GM19438 (cell line): ENCODE measurements around the gene ENSA.
"Not testable (repeated sequence)": the region's sequence is repeated elsewhere in the genome, so short reads cannot be mapped to it uniquely, and the experiment has no call there.

Experiments
- ATAC-seq: cut with Tn5 transposase; IDR thresholded peaks from one replicate; pipeline ENCODE4 v1.9.1; 2021; ENCODE audit warnings: low read depth; ENCODE audit not compliant: unreplicated experiment

Gene ENSA, protein sequence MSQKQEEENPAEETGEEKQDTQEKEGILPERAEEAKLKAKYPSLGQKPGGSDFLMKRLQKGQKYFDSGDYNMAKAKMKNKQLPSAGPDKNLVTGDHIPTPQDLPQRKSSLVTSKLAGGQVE

DNA sequence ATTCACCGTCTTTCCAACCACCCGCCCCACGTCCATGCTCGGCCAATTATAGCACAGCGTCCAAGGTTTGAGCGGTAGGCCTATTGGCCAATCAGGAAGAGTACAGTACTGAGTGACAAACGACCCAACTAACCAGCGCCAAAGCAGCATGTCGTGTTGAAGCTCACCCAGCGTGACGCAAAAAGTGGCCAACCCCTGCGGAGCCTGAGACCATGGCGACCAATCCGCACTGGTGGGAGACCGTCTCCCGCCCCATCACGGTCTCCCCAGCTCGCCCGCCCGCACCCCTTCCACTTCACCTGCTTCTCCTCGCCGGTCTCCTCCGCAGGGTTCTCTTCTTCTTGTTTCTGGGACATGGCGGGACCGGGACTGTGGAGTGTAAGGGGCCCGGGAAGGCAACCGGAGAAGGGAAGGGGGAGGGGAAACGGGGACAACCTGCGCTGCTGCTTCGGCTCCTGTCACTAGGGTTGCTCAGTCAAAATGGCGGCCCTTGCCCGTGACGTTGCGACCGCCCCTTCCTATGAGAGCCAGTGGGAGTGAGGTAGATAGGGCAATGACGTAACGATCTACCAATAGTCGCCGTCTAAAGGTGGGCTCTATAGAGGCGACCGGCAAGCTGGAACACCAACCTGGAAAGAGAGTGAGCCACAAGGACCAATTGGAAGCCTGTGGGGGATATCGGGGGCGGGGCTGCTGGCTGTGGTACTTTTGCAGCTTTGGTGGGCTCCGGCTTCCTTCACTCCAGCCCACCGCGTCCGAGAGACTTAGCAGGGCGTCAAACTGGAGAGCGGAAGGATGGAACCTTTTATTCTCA is at the start of gene ENSA:
TSS of gene ENSA (minus strand) at position 498 of the 814 bp plus-strand sequence. CDS start at position 356, 142 bp downstream.
- peak; percentile 96 for ATAC-seq

DNA sequence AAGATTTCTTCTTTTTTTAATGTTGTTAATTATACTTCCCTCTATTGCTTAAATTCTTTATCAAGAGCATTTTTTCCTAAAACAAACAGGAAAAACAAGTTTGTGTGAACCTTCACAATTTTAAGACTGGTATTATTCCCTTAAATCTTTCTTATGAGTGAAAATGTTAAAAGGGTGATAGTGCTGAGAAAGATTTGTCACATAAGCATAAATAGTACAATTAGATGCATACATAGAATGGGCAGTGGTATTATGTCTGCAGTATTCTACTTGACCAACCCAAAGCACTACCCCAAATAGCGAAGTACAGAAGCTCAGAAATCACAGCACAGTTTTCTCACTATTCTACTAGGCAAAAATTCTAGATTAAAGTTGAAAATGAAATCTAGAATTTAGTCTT is 49.6 kb upstream of the ENSA start:
- ATAC-seq: no peak

DNA sequence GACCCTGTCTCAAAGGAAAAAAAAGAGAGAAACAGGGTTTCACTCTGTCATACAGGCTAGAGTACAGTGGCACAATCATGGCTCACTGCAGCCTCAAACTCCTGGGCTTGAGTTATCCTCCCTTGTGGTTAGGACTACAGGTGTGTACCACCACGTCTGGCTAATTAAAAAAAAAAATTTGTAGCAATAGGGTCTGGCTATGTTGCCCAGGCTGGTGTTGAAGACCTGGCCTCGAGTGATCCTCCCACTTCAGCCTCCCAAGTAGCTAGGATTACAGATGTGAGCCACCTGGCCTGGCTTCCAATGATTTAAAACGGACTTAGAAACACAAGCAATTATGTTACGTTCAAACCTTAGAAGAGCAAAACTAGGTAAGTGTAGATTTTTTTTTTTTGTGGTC is 45.5 kb upstream of the ENSA start:
- no peak for ATAC-seq

DNA sequence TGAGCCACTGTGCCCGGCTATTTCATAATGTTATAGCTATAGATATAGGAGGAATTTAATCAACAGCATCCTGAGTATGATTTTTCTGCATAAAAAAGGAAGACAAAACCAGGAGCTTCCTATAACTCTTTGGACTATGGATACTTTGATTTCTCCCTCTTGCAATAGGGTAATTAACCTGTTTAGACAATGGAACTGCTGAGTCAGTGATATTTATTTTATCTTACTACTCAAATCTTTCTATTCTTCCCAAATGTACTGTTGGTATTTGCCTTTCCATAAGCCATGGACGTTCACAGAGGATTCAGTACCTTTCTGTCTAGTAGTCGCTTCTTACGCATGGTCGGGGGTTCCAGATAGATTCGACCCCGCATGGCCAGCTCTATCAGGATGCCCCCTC is 33.9 kb upstream of the ENSA start:
- ATAC-seq: no peak

DNA sequence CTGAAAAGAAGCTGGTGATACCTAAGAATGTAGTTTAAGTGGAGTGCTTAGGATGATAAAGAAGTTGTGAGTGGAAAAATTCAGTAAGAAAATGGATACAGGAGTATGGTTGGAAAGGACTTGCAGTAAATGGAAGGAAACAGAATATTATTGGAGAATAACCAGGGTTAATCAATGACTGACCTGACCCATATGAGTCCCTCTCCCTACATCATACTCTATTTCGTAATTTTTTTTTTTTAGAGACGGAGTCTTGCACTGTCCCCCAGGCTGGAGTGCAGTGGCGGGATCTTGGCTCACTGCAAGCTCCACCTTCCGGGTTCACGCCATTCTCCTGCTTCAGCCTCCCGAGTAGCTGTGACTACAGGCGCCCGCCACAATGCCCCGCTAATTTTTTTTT is 33.4 kb upstream of the ENSA start:
- ATAC-seq: no peak

DNA sequence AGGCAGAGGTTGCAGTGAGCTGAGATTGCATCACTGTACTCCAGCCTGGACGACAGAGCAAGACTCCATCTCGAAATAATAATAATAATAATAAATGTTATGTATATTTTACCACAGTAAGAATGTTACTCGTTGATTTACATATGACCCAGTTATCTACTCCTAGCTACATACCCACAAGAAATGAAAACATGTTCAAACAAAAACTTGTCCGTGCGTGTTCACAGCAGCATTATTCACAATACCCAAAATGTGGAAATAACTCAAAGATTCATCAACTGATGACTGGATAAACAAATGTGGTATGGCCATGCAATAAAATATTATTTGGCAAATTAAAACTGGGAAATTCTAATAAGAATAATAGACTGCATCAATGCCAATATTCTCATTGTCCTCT is 31.7 kb upstream of the ENSA start:
- ATAC-seq: no peak

DNA sequence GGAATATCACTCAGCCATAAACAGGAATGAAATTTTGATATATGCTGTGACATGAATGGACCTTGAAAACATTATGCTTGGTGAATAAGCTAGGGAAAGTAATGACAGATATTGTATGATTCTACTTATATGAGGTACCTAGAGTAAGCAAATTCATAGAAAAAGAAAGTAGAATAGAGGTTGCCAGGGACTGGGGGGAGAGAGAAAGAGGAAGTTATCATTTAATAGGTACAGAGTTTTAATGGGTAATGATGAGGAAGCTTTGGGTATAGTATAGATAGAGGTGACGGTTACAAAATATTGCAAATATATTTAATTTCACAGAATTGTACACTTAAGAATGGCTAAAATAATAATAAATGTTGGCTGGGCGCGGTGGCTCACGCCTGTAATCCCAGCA is 31.2 kb upstream of the ENSA start:
- no peak for ATAC-seq

DNA sequence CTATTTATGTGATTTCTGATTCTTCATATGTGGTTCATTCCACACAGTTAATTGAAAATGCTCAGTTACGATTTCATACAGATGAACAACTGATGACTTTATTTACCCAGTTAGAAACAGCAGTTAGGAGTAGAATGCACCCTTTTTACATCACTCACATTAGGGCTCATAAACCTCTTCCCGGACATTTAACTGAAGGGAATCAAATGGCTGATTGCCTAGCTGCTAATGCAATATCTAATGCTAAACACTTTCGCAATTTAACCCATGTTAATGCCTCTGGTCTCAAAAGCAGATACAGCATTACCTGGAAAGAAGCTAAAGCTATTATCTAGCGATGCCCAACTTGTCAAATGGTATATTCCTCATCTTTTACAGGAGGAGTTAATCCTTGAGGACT is 27.7 kb upstream of the ENSA start:
- ATAC-seq: not testable (repeated sequence)

DNA sequence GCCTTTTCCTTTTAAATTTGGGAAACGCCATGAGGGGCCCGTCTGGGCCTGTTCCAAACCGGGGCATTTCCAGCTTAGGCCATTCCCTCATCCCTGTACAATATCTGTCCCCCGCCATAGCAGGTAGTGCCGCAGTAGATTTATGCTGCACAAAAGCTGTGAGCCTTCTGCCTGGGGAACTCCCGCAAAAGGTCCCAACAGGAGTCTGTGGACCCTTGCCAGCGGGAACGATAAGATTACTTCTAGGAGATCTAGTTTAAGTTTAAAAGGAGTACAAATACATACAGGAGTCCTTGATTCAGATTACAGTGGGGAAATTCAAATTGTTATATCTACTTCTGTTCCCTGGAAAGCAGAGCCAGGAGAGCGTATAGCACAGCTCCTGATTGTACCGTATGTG is 25.2 kb upstream of the ENSA start:
- ATAC-seq: not testable (repeated sequence)

DNA sequence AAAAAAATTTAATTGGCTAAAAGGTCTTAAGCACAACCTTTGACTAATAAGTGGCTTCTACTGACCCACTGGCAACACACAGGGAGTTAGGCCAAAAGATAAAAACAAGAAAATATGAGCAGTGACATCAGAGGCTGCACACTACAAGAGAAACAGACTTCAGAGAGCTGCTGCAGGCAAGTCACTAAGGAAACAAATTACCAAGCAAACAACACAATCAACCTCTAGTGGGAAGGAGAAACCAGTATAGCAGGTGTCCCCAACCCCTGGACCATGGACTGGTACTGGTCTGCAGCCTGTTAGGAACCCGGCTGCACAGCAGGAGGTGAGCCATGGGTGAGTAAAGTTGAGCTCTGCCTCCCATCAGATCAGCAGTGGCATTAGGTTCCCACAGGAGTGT is 20.8 kb upstream of the ENSA start:
- no peak for ATAC-seq

DNA sequence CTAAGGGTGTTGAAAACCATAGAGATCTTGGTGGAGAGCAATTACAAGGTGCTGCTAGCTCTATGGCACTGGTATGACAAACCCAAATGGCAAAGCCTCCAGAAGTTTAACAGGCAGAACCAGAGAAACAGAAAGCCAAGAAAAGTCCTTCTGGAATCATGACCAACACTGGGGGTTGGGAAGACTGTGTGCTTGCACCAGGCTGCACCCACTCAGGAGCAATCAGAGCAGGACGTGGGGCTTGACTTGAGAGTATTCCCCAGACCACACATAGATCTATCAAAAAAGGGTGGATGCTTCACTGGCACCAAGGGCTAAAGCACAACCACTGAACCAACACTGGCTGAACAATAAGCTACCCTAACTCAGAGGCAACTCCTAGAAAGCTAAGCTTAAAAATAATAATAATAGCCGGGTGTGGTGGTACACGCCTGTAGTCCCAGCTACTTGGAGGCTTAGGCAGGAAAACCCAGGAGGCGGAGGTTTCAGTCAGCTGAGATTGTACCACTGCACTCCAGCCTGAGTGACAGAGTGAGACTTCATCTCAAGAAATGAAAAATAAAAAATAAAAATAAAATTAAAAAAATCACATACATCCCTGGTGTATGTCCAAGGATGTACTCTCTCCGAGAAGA is 20.1 kb upstream of the ENSA start:
- no peak for ATAC-seq

DNA sequence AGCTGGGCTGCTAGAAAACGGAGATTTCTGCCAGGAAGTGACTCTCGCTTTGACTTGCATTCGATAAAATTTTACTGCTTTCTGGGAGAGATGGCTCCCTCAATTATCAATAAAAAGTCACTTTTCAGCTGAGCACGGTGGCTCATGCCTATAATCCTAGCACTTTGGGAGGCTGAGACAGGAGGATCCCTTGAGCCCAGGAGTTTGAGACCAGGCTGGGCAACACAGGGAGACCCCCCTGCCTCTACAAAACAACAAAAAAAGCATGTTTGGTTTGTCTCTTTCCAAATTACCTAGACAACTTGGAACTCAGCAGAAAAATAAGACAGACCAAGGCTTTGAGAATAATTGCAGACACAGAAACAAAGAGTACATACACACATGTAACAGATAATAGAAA is 12.9 kb upstream of the ENSA start:
- ATAC-seq: no peak

DNA sequence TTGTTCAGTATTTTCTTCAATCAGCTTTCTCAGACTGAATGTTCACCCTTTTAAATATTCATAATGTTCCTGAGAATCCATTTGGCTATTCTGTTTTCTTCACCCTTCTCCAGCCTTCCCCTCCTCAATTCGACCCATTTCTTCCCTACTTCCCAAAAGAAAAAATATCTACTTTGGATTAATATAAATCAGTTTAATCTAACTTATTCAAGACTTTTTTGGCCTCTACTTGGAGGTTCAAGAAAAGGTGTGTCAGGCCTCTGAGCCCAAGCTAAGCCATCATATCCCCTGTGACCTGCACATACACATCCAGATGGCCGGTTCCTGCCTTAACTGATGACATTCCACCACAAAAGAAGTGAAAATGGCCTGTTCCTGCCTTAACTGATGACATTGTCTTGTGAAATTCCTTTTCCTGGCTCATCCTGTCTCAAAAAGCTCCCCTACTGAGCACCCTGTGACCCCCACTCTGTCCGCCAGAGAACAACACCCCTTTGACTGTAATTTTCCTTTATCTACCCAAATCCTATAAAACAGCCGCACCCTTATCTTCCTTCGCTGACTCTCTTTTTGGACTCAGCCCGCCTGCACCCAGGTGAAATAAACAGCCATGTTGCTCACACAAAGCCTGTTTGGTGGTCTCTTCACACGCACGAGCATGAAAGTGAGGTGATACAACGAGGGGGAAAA is 11.9 kb upstream of the ENSA start:
- ATAC-seq: not testable (repeated sequence)

DNA sequence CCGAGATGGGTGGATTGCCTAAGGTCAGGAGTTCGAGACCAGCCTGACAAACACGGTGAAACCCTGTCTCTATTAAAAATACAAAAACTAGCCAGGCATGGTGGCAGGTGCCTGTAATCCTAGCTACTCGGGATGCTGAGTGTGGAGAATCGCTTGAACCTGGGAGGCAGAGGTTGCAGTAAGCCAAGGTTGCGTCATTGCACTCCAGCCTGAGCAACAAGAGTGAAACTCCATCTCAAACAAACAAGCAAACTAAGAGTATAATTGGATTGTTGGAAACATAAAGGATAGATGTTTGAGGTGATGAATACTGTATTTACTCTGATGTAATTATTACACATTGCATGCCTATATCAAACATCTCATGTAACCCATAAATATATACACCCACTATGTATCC is 9.0 kb upstream of the ENSA start:
- ATAC-seq: not testable (repeated sequence)

DNA sequence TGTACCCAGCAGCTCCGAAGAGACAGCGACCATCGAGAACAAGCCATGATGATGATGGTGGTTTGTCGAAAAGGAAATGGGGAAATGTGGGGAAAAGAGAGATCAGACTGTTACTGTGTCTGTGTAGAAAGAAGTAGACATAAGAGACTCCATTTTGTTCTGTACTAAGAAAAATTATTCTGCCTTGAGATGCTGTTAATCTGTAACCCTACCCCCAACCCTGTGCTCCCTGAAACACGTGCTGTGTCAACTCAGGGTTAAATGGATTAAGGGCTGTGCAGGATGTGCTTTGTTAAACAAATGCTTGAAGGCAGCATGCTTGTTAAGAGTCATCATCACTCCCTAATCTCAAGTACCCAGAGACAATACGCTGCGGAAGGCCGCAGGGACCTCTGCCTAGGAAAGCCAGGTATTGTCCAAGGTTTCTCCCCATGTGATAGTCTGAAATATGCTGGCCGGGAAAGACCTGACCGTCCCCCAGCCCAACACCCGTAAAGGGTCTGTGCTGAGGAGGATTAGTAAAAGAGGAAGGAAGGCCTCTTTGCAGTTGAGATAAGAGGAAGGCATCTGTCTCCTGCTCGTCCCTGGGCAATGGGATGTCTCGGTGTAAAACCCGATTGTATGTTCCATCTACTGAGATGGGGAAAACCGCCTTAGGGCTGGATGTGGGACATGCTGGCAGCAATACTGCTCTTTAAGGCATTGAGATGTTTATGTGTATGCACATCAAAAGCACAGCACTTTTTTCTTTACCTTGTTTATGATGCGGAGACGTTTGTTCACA is 5.6 kb upstream of the ENSA start:
- ATAC-seq: not testable (repeated sequence)

DNA sequence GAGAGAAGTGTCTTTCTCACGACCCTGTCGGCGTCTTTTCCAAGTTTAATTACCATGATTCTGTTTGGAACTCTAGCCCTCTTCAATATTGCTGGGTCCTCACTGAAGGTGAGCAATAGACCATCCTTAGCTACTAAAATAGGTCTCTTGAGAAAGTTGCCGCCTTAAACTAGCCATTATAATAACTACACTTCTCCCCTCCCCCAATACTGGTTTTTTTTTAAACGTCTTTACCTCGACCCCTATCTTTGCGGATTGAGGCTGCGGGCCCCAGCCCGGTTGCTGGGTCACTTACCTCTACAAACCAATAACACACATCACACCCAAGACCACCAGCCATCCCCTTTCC is 672 bp downstream of the ENSA start:
- no peak for ATAC-seq

DNA sequence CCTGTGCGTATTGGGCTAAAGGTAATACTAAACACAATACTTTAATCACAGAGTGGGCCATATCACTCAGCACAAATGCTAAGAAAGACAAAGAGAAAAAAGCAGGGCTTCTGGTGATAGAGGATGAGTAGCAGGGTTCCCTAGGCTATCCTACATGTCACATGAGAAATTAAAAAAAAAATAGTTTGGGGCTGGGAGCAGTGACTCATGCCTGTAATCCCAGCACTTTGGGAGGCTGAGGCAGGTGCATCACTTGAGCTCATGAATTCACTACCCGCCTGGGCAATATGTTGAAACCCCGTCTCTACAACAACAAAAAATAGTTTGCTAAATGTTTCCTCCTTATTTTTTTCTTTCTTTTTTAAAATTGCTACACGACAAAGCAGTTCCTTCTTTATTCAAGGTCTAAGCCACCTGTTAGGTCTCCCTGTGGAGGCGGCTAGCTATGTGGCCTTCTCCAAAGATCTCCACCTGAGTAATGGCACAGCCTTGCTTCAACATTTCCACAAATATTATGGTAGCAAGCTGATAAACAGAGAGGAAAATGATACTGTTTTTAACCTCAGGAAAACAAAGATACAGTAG is 1.5 kb downstream of the ENSA start:
- ATAC-seq: no peak

DNA sequence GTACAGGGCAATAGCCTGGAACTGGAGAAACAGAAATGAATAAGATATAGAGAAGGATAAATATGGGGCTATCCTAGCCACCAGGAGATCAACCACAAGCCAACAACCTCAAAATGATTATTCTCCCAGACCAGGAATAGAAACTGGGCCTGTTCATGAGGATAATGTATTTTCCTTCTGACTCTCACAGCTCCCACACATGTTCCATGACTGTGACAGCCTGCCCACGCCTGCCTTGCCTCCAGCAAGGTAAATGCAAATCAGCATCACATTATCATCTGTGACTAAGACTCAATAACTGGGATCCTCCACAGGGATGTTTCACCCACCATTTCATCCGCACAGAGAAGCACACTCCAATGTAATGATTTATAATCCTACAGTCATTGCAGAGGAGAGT is 3.3 kb downstream of the ENSA start:
- ATAC-seq: no peak

DNA sequence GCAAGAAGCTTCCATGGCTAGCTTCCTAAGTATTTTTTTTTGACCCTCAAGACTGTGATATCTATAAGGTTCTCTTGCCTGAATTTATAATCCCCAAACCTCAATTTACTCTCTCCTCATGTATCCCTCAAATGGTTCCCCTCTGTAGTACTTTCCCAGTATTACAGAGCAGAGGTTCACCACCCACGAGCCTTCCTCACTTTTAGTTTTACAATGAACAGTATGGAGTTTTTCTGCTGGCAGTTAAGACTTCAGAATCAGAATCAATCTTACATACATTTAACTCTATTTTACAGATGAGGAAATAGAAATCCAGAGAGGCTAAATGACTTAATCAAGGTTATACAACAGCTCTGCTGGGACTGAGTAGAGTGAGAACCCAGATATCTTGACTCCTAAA is 4.9 kb downstream of the ENSA start:
- ATAC-seq: not testable (repeated sequence)

DNA sequence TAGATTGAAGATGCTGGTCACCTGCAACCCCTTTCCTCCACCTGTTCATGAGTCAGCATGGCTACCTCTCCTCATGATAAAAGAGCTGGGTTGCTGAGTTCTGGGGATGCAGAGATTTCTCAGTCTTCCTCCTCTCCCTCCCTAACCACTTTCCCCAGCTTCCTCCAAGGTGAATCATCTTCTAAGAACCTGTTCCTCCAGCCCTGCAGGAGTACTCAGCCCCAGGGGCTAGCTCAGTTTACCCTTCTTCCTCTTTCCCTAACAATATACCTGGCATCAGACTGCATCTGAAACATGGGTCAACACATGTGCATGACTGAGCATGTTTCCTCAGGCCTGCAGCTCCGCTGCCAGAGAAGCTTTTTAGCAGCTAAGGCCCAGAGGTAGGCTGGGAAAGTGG is 5.3 kb downstream of the ENSA start:
- ATAC-seq: not testable (repeated sequence)
